ENCODE data around the gene IFI27. TPM values are rescaled to one million over a fixed set of nuclear protein-coding genes. Genes with fewer than 3 reads are reported as not detected.
A peak's percentile ranks its signal among the peaks of the same experiment; 100 is the strongest.

Gene IFI27
- total RNA-seq, 1 experiment from 2014 or later = 2.6 TPM

DNA sequence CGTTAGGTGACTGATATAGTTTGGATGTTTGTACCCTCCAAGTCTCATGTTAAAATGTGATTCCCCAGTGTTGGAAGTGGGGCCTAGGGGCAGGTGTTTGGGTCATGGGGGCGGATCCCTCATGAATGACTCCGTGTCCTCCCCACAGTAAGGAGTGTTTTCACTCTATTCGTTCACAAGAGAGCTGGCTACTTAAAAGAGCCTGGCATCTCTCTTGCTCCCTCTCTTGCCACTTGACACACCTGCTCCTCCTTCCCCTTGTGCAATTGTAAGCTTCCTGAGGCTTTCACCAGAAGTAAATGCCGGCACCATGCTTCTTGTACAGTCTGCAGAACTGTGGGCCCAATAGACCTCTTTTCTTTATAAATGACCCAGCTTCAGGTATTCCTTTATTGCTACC is 16.3 kb downstream of the IFI27 start:
- Mint-ChIP-seq H3K4me1 (ENCODE audit: low read depth, unreplicated experiment) (peaks cover 10% of the 10 kb centered on the region), H3K27ac (ENCODE audit: unreplicated experiment) (no peak overlapping the region), H3K27me3 (ENCODE audit: insufficient read depth, unreplicated experiment) (no peaks in the 10 kb centered on the region), H3K9me3 (ENCODE audit: unreplicated experiment) (no peaks in the 10 kb centered on the region), H3K36me3 (ENCODE audit: insufficient read depth, unreplicated experiment) (no peaks in the 10 kb centered on the region), H3K4me3 (ENCODE audit: unreplicated experiment) (no peak overlapping the region)
- no peak for DNase-seq
- Histone ChIP-seq H3K4me1 (no peaks in the 10 kb centered on the region), H3K36me3 (ENCODE audit: control insufficient read depth, insufficient read depth, low read length) (no peaks in the 10 kb centered on the region), H3K4me3 (ENCODE audit: low read depth, low read length) (no peak overlapping the region), H3K9me3 (no peaks in the 10 kb centered on the region), H3K27me3 (replicated peaks; ENCODE audit: control insufficient read depth, insufficient read depth, low read length) (0 out of 2 replicates have a peak, but pooled peaks cover 1% of the 10 kb centered on the region)
- ChIA-PET POLR2A (no interaction called here), CTCF (interaction anchor here (0.7 kb wide), 1 partner anchor 25 kb away, joined by 3 read pairs; no protein-coding TSS in a partner anchor)
- TF ChIP-seq, protein P1, sequence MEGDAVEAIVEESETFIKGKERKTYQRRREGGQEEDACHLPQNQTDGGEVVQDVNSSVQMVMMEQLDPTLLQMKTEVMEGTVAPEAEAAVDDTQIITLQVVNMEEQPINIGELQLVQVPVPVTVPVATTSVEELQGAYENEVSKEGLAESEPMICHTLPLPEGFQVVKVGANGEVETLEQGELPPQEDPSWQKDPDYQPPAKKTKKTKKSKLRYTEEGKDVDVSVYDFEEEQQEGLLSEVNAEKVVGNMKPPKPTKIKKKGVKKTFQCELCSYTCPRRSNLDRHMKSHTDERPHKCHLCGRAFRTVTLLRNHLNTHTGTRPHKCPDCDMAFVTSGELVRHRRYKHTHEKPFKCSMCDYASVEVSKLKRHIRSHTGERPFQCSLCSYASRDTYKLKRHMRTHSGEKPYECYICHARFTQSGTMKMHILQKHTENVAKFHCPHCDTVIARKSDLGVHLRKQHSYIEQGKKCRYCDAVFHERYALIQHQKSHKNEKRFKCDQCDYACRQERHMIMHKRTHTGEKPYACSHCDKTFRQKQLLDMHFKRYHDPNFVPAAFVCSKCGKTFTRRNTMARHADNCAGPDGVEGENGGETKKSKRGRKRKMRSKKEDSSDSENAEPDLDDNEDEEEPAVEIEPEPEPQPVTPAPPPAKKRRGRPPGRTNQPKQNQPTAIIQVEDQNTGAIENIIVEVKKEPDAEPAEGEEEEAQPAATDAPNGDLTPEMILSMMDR (IDR thresholded peaks at IDR 0.05; ENCODE audit: insufficient read depth in 1 of 2, low read depth in 1 of 2, low read length in 1 of 2, severe bottlenecking in 1 of 2, unreplicated experiment in 1 of 2) = no peak
- intact Hi-C loops (cut with micrococcal nuclease; ENCODE audit: unreplicated experiment) = no loop called here
- no TSS peak for BruUV-seq (replicated peaks)

DNA sequence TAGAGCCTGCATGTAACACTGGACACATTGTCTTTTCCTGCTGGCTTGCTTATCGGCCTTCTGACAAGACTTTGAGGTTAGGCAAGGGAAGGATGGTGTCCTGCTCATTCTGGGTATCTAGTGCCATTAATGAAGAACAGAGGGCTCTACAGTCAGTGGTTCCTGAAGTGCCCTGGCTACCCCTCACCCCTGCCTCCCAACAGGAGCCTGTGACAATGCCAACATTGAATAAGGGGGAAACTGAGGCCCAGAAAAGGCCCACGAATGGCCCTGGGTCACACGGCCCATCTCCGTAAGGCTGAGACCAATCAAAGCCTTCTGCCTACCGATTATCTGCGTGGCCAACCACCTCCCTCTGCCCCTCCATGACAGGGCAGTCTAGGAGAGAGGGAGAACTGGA is 16.8 kb downstream of the IFI27 start:
- ChIA-PET CTCF (interaction anchor here (0.7 to 1.6 kb wide), 2 partner anchors 25 to 76 kb away, joined by 3 to 4 read pairs; no protein-coding TSS in a partner anchor), POLR2A (no interaction called here)
- Mint-ChIP-seq H3K9me3 (ENCODE audit: unreplicated experiment) (no peaks in the 10 kb centered on the region), H3K36me3 (ENCODE audit: insufficient read depth, unreplicated experiment) (no peaks in the 10 kb centered on the region), H3K27ac (ENCODE audit: unreplicated experiment) (no peak overlapping the region), H3K4me1 (ENCODE audit: low read depth, unreplicated experiment) (peaks cover 10% of the 10 kb centered on the region), H3K27me3 (ENCODE audit: insufficient read depth, unreplicated experiment) (no peaks in the 10 kb centered on the region), H3K4me3 (ENCODE audit: unreplicated experiment) (no peak overlapping the region)
- no TSS peak for BruUV-seq (replicated peaks)
- intact Hi-C loops (cut with micrococcal nuclease; ENCODE audit: unreplicated experiment) = no loop called here
- Histone ChIP-seq H3K4me1 (no peaks in the 10 kb centered on the region), H3K9me3 (no peaks in the 10 kb centered on the region), H3K36me3 (ENCODE audit: control insufficient read depth, insufficient read depth, low read length) (no peaks in the 10 kb centered on the region), H3K27me3 (replicated peaks; ENCODE audit: control insufficient read depth, insufficient read depth, low read length) (0 out of 2 replicates have a peak, but pooled peaks cover 1% of the 10 kb centered on the region), H3K4me3 (ENCODE audit: low read depth, low read length) (no peak overlapping the region)
- TF ChIP-seq, protein P1 (IDR thresholded peaks at IDR 0.05; ENCODE audit: insufficient read depth in 1 of 2, low read depth in 1 of 2, low read length in 1 of 2, severe bottlenecking in 1 of 2, unreplicated experiment in 1 of 2) = no peak
- no peak for DNase-seq

DNA sequence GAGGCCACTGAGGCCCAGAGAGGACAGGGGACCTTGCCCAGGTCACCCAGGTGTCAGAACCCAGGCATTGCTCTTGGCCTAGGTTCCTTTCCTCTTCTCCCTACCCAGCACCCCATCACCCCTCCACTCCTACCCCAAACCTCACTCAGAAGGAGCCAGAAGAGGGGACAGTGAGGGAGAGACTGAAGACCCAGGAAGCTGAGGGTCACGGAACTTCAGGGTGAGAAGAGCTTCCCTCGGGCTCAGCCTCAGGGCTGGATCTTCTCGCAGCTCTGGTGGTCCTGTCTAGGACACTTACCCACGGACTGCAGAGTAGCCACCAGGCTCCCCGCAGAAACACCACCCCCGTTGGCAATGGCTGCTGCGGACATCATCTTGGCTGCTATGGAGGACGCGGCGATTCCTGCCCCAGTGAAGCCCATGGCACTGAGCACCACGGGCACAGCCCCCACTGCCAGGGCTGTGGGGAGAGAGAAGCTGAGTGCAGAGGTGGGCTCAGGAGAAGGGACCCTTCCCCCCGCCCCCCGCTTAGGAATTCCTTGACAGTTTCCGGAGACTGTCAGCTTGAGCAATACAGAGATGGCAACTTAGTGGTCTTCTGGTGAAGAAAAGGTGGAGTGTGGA is 17.8 kb downstream of the IFI27 start:
- H3K9me3 Mint-ChIP-seq (ENCODE audit: unreplicated experiment) = no peaks in the 10 kb centered on the region
- H3K9me3 ChIP-seq = no peaks in the 10 kb centered on the region
- peaks cover 10% of the 10 kb centered on the region for H3K4me1 Mint-ChIP-seq (ENCODE audit: low read depth, unreplicated experiment)
- H3K4me3 ChIP-seq (ENCODE audit: low read depth, low read length) = no peak overlapping the region
- H3K27me3 ChIP-seq (replicated peaks; ENCODE audit: control insufficient read depth, insufficient read depth, low read length) = no peaks in the 10 kb centered on the region
- CTCF ChIA-PET = interaction anchor here (0.6 to 1.6 kb wide), 2 partner anchors 77 to 129 kb away, joined by 3 to 4 read pairs; no protein-coding TSS in a partner anchor
- no TSS peak for BruUV-seq (replicated peaks)
- H3K27me3 Mint-ChIP-seq (ENCODE audit: insufficient read depth, unreplicated experiment) = no peaks in the 10 kb centered on the region
- no peaks in the 10 kb centered on the region for H3K4me1 ChIP-seq
- TF ChIP-seq, protein P1 (IDR thresholded peaks at IDR 0.05; ENCODE audit: insufficient read depth in 1 of 2, low read depth in 1 of 2, low read length in 1 of 2, severe bottlenecking in 1 of 2, unreplicated experiment in 1 of 2) = no peak
- no peaks in the 10 kb centered on the region for H3K36me3 Mint-ChIP-seq (ENCODE audit: insufficient read depth, unreplicated experiment)
- no peak overlapping the region for H3K27ac Mint-ChIP-seq (ENCODE audit: unreplicated experiment)
- no peaks in the 10 kb centered on the region for H3K36me3 ChIP-seq (ENCODE audit: control insufficient read depth, insufficient read depth, low read length)
- DNase-seq = no peak
- POLR2A ChIA-PET = no interaction called here
- intact Hi-C loops (cut with micrococcal nuclease; ENCODE audit: unreplicated experiment) = no loop called here
- H3K4me3 Mint-ChIP-seq (ENCODE audit: unreplicated experiment) = peak overlapping the region; percentile 84

Data from Caco-2 (cell line).